Coronary artery (tissue), 2 donors: ENCODE measurements around the gene DNAJC15.

Experiments used
- DNase-seq: peaks from one replicate; pipeline ENCODE4 v3.0.0-alpha.2; 2017; ENCODE audit warnings: low spot score
- H3K27ac ChIP-seq, 2 donors: fragments of 200-600 bp; sonication (generic); one replicate each; pipeline ENCODE4 v1.5.1; 2016 to 2019
- H3K4me3 ChIP-seq: fragments of 200-600 bp; sonication (generic); 2 replicates; pipeline ENCODE4 v1.5.1; 2016; ENCODE audit warnings: mild to moderate bottlenecking, moderate library complexity
- TF ChIP-seq, protein P1 (sequence below): fragments of 200-600 bp; sonication (generic); IDR thresholded peaks from one replicate; pipeline ENCODE4 v1.5.1; 2019; ENCODE audit warnings: antibody characterized with exemption

DNAJC15 gene

GRCh38 chr13:43077906-43078305 lies 54.5 kb downstream of the DNAJC15 start:
- TF ChIP-seq, protein P1, sequence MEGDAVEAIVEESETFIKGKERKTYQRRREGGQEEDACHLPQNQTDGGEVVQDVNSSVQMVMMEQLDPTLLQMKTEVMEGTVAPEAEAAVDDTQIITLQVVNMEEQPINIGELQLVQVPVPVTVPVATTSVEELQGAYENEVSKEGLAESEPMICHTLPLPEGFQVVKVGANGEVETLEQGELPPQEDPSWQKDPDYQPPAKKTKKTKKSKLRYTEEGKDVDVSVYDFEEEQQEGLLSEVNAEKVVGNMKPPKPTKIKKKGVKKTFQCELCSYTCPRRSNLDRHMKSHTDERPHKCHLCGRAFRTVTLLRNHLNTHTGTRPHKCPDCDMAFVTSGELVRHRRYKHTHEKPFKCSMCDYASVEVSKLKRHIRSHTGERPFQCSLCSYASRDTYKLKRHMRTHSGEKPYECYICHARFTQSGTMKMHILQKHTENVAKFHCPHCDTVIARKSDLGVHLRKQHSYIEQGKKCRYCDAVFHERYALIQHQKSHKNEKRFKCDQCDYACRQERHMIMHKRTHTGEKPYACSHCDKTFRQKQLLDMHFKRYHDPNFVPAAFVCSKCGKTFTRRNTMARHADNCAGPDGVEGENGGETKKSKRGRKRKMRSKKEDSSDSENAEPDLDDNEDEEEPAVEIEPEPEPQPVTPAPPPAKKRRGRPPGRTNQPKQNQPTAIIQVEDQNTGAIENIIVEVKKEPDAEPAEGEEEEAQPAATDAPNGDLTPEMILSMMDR, result no peak
- DNase-seq, result no peak
- H3K27ac ChIP-seq, result no peak overlapping the region
- no peak overlapping the region for H3K4me3 ChIP-seq

GRCh38 chr13:43078399-43078798 lies 55.0 kb downstream of the DNAJC15 start:
- Histone ChIP-seq H3K4me3 (no peak overlapping the region), H3K27ac (no peak overlapping the region)
- no peak for DNase-seq
- TF ChIP-seq, protein P1, result no peak

- TF ChIP-seq, protein P1, result no peak
- Histone ChIP-seq H3K27ac (no peak overlapping the region), H3K4me3 (no peak overlapping the region)
- DNase-seq, result no peak
These were observed 56.1 kb downstream of the DNAJC15 start for GRCh38 chr13:43079392-43079931.

- no peak overlapping the region for H3K27ac ChIP-seq
- DNase-seq, result no peak
- H3K4me3 ChIP-seq, result no peak overlapping the region
- TF ChIP-seq, protein P1, result no peak
These were observed 56.8 kb downstream of the DNAJC15 start for GRCh38 chr13:43080199-43080598.

- no peak overlapping the region for H3K27ac ChIP-seq
- DNase-seq, result no peak
- TF ChIP-seq, protein P1, result no peak
- no peak overlapping the region for H3K4me3 ChIP-seq
These were observed 58.5 kb downstream of the DNAJC15 start for GRCh38 chr13:43081866-43082265.

- Histone ChIP-seq H3K27ac (no peak overlapping the region), H3K4me3 (no peak overlapping the region)
- TF ChIP-seq, protein P1, result no peak
- DNase-seq, result no peak
These were observed 60.4 kb downstream of the DNAJC15 start for GRCh38 chr13:43083750-43084149.

- DNase-seq, result no peak
These were observed 62.2 kb downstream of the DNAJC15 start for GRCh38 chr13:43085545-43085944.

More at GRCh38 chr13:43085545-43085944, 62.2 kb downstream of the DNAJC15 start:
- TF ChIP-seq, protein P1, result peak; percentile 52
- Histone ChIP-seq H3K27ac (no peak overlapping the region), H3K4me3 (no peak overlapping the region)
